Progenitor cell of endocrine pancreas (in vitro differentiated cells): Measurements from ENCODE around the gene CHRNA3. TPM values are rescaled to one million over a fixed set of nuclear protein-coding genes. Genes with fewer than 3 reads are reported as not detected.

Experiments used
- DNase-seq: peaks from one replicate; pipeline ENCODE4 v3.0.0; 2021; ENCODE audit warnings: low spot score; ENCODE audit not compliant: unreplicated experiment
- H3K27ac Mint-ChIP-seq: 2 replicates; pipeline ENCODE4 v1.8.0; 2021; ENCODE audit warnings: mild to moderate bottlenecking, moderate library complexity, mixed read lengths
- H3K27me3 Mint-ChIP-seq: 2 replicates; pipeline ENCODE4 v1.8.0; 2021; ENCODE audit warnings: mixed read lengths
- H3K36me3 Mint-ChIP-seq: 2 replicates; pipeline ENCODE4 v1.8.0; 2022; ENCODE audit warnings: mixed read lengths; ENCODE audit not compliant: insufficient read depth
- H3K4me1 Mint-ChIP-seq: 2 replicates; pipeline ENCODE4 v1.8.0; 2021; ENCODE audit warnings: low read depth, mixed read lengths
- H3K4me3 Mint-ChIP-seq: 2 replicates; pipeline ENCODE4 v1.8.0; 2021; ENCODE audit warnings: low read depth, mild to moderate bottlenecking, moderate library complexity, mixed read lengths
- H3K9me3 Mint-ChIP-seq: 2 replicates; pipeline ENCODE4 v1.8.0; 2021; ENCODE audit warnings: low read depth, mixed read lengths
- CTCF ChIP-seq: fragments of 200-600 bp; sonication (generic); IDR thresholded peaks from one replicate; pipeline ENCODE4 v1.5.0; 2021; ENCODE audit warnings: antibody characterized with exemption, mild to moderate bottlenecking; ENCODE audit not compliant: unreplicated experiment
- total RNA-seq: library from RNA; stranded (reverse); gene quantifications from 2 replicates; pipeline ENCODE4 v1.2.1, GENCODE V29; 2021

Gene CHRNA3
- total RNA-seq, 1 donor from 2014 or later: 0.29 TPM

GRCh38 chr15:78620021-78620526, 722 bp downstream of the CHRNA3 start:
- Mint-ChIP-seq H3K4me1 (no peaks in the 10 kb centered on the region), H3K27ac (no peak overlapping the region), H3K9me3 (no peaks in the 10 kb centered on the region), H3K36me3 (no peaks in the 10 kb centered on the region), H3K27me3 (peaks cover 61% of the 10 kb centered on the region), H3K4me3 (peak overlapping the region; percentile 64)
- DNase-seq: no peak
- TF ChIP-seq CTCF: peak; percentile 52

GRCh38 chr15:78619022-78619950, 1.5 kb downstream of the CHRNA3 start:
- Mint-ChIP-seq H3K36me3 (no peaks in the 10 kb centered on the region), H3K4me1 (no peaks in the 10 kb centered on the region), H3K4me3 (peak overlapping the region; percentile 64), H3K9me3 (no peaks in the 10 kb centered on the region), H3K27ac (no peak overlapping the region), H3K27me3 (peaks cover 56% of the 10 kb centered on the region)
- peak; percentile 7 for DNase-seq
- TF ChIP-seq CTCF: no peak

DNA sequence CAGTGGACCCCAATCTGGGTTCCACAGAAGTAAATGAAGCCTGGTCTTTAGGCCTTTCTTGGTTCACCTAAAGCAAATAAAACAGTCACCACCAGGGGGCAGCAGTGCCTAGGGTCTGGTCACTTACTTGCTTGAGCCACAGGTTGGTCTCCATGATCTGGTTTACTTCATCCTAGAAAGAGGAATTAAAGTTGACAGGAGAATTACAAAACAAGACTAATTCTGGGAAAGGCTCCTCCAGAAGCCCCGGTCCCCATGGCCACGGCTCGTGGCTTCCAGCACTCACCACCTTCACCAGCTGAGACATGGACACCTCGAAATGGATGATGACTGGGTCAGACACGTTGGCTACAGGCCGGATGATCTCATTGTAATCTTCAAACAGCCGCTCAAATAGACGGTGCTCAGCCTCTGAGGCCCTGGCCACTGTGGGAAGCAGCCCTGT, 2.3 kb downstream of the CHRNA3 start:
- peak; percentile 90 for DNase-seq
- peak overlapping the region; percentile 47 for H3K27ac Mint-ChIP-seq
- H3K27me3 Mint-ChIP-seq: peaks cover 49% of the 10 kb centered on the region
- H3K36me3 Mint-ChIP-seq: no peaks in the 10 kb centered on the region
- H3K9me3 Mint-ChIP-seq: no peaks in the 10 kb centered on the region
- no peaks in the 10 kb centered on the region for H3K4me1 Mint-ChIP-seq
- TF ChIP-seq CTCF: peak; percentile 87
- H3K4me3 Mint-ChIP-seq: peak overlapping the region; percentile 53

GRCh38 chr15:78618064-78618463, 2.7 kb downstream of the CHRNA3 start:
- H3K36me3 Mint-ChIP-seq: no peaks in the 10 kb centered on the region
- H3K4me3 Mint-ChIP-seq: no peak overlapping the region
- no peak overlapping the region for H3K27ac Mint-ChIP-seq
- no peak for TF ChIP-seq CTCF
- H3K4me1 Mint-ChIP-seq: no peaks in the 10 kb centered on the region
- DNase-seq: no peak
- no peaks in the 10 kb centered on the region for H3K9me3 Mint-ChIP-seq
- H3K27me3 Mint-ChIP-seq: peaks cover 44% of the 10 kb centered on the region

- TF ChIP-seq CTCF: no peak
Measured at GRCh38 chr15:78617516-78617915, 3.3 kb downstream of the CHRNA3 start.

More at GRCh38 chr15:78617516-78617915, 3.3 kb downstream of the CHRNA3 start:
- Mint-ChIP-seq H3K4me3 (no peak overlapping the region), H3K36me3 (no peaks in the 10 kb centered on the region), H3K27me3 (peaks cover 39% of the 10 kb centered on the region), H3K4me1 (no peaks in the 10 kb centered on the region), H3K27ac (no peak overlapping the region), H3K9me3 (no peaks in the 10 kb centered on the region)
- DNase-seq: peak; percentile 7
